Stimulated activated CD4-positive, alpha-beta T cell treated with anti-CD3 and anti-CD28 coated beads, Interleukin-15, amount 100 ng/mL, for 1 hour (primary cell): Measurements from ENCODE around the gene SEC31A.
"Not testable (repeated sequence)": the region's sequence is repeated elsewhere in the genome, so short reads cannot be mapped to it uniquely, and the experiment has no call there.

Experiments used
- DNase-seq, 2 donors: peaks; one replicate each; pipeline ENCODE4 v3.0.0-alpha.2; 2020; ENCODE audit warnings: low read depth in 1 of 2, low spot score in 1 of 2

SEC31A gene

GRCh38 chr4:82898322-82899243 lies 7.6 kb upstream of the SEC31A start:
- DNase-seq, result no peak

GRCh38 chr4:82896755-82897154 lies 5.8 kb upstream of the SEC31A start:
- no peak for DNase-seq

DNA sequence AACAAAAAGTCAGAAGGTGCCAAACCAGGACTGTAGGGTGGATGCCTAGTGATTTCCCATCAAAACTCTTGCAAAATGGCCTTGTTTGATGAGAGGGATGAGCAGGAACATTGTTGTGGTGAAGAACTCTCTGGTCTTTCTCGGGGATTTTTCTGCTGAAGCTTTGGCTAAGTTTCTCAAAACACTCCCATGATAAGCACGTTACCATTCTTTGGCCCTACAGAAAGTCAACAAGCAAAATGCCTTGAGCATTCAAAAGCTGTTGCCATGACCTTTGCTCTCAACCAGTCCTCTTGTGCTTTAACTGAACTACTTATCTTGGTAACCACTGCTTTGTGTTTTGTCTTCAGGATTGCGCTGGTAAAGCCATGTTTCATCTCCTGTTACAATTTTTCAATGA lies 3.0 kb upstream of the SEC31A start:
- DNase-seq, result no peak

DNA sequence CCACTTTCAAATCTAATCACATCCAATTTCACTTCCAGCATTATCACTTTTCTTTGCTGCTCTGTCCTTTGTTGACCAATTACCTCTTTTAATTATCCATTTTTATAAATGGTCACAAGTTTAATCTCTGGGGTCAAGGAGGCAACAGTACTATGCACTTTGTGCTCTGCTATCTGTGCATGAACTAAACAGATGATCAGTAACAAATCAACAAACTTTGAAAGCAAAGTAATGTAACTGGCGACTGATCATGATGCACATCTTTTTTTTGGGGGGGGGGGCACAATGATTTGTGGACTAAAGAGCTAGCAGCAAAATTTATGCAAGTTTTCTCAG lies 1.5 kb upstream of the SEC31A start:
- no peak for DNase-seq

- no peak for DNase-seq
Measured at GRCh38 chr4:82891707-82892466, 934 bp upstream of the SEC31A start.

DNA sequence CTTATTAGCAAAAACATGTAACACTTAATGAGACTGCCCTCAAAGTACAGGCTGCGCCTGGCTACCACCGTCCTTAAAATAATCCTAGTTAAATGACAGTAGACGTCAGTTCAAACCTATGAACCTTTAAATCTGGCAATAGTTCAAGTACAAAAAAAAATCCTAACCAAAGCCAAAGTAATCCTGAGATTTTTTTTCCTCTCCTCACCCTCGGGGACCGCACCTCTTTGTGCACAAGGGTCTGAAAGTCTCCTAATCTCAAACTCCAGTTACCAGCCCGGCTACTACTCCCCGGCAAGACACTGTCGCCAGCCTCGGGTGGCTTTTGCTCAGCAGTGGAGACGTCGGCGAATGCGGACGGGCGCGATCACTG lies 439 bp downstream of the SEC31A start:
- DNase-seq, result no peak

GRCh38 chr4:82889287-82889686 lies 1.7 kb downstream of the SEC31A start:
- no peak for DNase-seq

DNA sequence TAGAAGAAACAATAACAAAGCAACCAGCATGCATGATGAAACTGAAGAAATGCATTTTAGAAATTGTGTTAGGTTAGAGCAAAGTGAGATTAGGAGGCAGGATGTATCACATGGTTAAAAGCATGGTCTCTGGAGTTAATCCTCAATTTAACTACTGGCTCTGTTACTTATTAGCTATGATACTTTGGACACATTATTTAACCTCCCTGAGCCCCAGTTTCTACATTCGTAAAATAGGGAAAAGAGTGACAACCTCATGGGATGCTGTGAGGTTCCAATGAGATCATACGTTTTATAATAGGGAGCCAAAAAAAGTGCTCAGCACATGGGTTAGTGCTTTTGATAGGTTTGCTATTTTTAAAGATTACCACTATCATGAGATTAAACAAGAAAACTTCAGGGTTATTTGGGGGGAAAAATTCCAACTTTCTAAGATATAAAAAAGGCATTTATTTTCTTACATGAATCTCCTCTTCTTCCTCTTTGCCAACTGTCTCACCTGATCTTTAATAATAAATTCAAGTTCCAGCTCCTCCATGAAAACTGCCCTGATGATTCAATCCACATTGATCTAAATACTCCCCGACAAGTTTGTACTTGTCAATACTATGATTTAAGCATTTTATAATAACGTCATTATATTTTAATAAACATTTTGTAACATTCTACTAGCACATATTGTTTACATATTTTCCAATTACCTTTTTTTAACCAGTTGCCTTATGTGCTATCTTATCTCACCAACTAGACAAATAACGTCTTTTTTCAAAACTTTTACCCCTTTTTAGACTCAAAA lies 4.6 kb downstream of the SEC31A start:
- no peak for DNase-seq

GRCh38 chr4:82885410-82885809 lies 5.5 kb downstream of the SEC31A start:
- no peak for DNase-seq

GRCh38 chr4:82868572-82868971 lies 22.4 kb downstream of the SEC31A start:
- DNase-seq, result no peak

GRCh38 chr4:82866706-82867385 lies 24.1 kb downstream of the SEC31A start:
- no peak for DNase-seq

DNA sequence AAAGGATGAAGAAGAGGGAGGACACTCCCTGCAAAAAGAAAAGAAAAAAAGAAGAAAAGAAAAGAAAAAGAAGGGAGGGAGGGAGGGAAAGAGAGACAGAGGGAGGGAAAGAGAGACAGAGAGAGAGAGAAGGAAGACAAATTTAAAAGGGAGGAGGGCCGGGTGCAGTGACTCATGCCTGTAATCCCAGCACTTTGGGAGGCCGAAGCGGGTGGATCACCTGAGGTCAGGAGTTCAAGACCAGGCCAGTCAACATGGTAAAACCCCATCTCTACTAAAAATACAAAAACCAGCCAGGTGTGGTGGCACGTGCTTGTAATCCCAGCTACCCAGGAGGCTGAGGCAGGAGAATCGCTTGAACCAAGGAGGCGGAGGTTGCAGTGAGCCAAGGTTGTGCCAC lies 24.9 kb downstream of the SEC31A start:
- DNase-seq, result not testable (repeated sequence)

DNA sequence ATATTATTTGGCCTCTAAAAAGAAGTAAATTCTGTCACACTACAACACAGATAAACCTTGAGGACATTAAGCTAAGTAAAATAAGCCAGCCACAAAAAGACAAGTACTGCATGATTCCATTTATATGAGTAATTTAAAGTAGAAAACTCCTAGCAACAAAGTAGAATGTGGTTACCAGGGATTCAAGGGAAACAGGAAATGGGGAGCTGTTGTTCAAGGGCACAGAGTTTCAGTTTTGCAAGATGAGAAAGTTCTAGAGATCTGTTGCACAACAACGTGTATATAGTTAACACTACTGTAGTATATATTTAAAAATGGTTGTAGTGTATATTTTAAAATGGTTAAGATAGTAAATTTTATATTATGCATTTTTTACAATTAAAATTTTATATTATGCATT lies 25.4 kb downstream of the SEC31A start:
- DNase-seq, result no peak

DNA sequence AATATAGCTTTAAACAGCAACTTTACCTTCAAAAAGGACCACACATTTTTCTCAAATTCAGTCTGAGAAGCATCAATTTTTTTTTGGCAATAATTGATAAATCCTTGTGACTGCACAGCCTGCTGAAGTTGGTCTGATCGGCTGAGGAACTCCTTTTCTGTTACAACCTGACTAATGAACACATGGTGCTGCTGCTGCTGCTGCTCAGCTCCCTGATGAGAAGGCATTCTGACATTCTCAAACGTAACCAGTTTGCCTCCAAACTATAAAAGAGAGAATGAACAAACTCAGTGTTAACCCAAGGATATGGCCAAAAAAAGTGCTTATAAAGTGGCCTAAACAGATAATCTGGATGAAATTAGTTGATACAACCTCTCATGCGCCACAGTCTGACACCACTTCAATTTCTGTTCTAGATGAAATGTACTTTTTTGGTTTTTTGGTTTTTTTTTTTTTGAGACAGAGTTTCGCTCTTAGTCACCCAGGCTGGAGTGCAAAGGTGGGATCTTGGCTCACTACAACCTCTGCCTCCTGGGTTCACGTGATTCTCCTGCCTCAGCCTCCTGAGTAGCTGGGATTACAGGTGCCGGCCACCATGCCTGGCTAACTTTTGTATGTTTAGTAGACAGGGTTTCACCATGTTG lies 26.5 kb downstream of the SEC31A start:
- no peak for DNase-seq

- no peak for DNase-seq
Measured at GRCh38 chr4:82861529-82861928, 29.4 kb downstream of the SEC31A start.

- not testable (repeated sequence) for DNase-seq
Measured at GRCh38 chr4:82860487-82860886, 30.5 kb downstream of the SEC31A start.

DNA sequence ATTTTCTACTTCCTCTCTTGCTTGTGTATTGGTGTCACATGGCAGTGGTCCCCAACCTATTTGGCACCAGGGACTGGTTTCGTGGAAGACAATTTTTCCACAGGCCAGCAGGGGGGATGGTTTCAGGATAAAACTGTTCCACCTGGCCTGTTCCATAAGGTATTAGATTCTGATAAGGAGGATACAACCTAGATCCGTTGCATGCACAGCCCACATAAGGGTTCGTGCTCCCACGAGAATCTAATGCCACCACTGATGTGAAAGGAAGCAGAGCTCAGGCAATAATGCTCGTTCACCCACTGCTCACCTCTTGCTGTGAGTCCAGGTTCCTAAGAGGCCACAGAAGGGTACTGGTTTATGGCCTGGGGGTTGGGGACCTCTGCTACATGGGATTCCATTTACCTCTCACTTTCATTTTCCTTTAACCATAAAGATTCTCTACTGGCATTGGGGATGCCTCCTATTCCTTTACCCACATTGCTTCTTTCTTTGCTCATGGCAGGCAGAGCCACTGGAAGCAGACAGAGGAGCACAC lies 38.1 kb downstream of the SEC31A start:
- no peak for DNase-seq

- no peak for DNase-seq
Measured at GRCh38 chr4:82851885-82852750, 38.8 kb downstream of the SEC31A start.

DNA sequence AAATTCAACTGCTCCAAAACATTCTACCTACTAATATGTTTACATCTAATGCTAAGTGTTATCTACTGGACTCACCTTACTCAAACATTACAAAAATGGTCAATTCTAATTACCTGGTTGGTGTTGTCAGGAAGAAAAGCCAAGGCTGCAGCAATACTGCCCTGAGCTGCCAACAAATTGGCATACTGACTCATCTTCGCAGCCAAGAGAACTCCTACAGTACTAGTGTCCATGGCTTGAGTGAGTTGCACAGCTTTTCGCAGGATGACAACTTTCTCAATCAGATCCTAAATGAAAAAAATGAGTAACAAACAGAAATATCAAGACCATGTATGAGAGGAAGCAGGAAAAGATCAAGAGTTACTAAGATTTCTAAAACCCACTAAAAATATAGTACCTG lies 39.6 kb downstream of the SEC31A start:
- no peak for DNase-seq
